SJCRH30 (cell line): ENCODE measurements around the gene UBTD1. TPM values are rescaled to one million over a fixed set of nuclear protein-coding genes. Genes with fewer than 3 reads are reported as not detected.

Experiments used
- DNase-seq, 2 experiments: peaks; one replicate each; pipeline ENCODE4 v3.0.0-alpha.2; 2015 to 2020
- H3K27ac ChIP-seq: fragments of 250-450 bp; sonication (Bioruptor Pico); 2 replicates; pipeline ENCODE4 v1.5.1; 2020; ENCODE audit warnings: mild to moderate bottlenecking, moderate library complexity
- H3K27me3 ChIP-seq: fragments of 250-450 bp; sonication (Bioruptor Pico); 2 replicates; pipeline ENCODE4 v1.5.1; 2020; ENCODE audit warnings: mild to moderate bottlenecking, moderate library complexity
- H3K36me3 ChIP-seq: fragments of 250-450 bp; sonication (Bioruptor Pico); 2 replicates; pipeline ENCODE4 v1.5.1; 2020; ENCODE audit warnings: mild to moderate bottlenecking, moderate library complexity
- H3K4me1 ChIP-seq: fragments of 250-450 bp; sonication (Bioruptor Pico); 2 replicates; pipeline ENCODE4 v1.5.1; 2020; ENCODE audit warnings: mild to moderate bottlenecking, moderate library complexity
- H3K4me3 ChIP-seq: fragments of 250-450 bp; sonication (Bioruptor Pico); 2 replicates; pipeline ENCODE4 v1.5.1; 2020; ENCODE audit warnings: mild to moderate bottlenecking, moderate library complexity
- H3K9me3 ChIP-seq: fragments of 250-450 bp; sonication (Bioruptor Pico); replicated peaks from 2 replicates; pipeline ENCODE4 v1.5.1; 2020; ENCODE audit warnings: mild to moderate bottlenecking, moderate library complexity
- total RNA-seq: library from RNA; depleted of rRNA; stranded (reverse); fragments of >200 nt; shearing (Covaris generic); gene quantifications from 2 replicates; pipeline ENCODE4 v1.2.3, GENCODE V29; 2014; rRNA removed

The UBTD1 gene
- total RNA-seq, 1 experiment from 2014 or later, result 14.3 TPM

DNA sequence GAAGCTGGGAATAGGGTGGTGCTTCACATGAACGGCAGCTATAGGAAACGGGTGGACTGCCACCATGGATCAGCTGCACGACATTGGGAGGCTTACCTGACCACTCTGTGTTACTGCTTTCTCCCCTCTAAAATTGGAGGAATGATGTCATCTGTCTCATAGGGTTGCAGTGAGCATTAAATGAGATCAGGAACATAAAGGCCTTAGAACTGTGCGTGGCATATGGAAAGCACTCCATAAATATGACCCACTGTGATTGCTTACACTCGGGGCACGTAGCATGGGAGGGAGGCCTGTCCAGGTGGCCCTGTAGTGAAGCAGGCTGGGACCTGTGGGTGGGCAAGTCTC is 100.5 kb downstream of the UBTD1 start:
- H3K27ac ChIP-seq, result no peak overlapping the region
- H3K9me3 ChIP-seq, result no peaks in the 10 kb centered on the region
- H3K27me3 ChIP-seq, result no peaks in the 10 kb centered on the region

DNA sequence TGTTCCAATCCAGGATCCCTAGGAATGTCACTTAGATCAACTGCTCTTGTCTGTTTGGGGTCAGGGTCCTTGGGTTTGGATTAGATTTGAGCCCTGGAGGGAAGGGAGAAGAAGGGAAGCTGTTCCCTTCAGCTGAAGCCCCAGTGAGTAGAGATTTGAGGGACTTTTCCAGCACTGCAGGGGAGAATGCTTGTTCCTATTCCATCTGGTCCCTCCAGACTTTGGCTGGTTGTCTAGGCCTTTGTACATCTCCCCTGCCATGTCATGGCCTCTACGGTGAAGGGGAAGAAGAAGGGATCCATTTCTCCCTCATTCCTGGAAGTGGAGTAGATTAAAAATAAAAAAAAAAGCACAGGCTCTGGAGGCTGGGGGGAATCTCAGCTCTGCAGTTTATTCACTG is 101.9 kb downstream of the UBTD1 start:
- Histone ChIP-seq H3K4me1 (peaks cover 4% of the 10 kb centered on the region; the same call in 1 of the 2 replicates), H3K36me3 (no peaks in the 10 kb centered on the region), H3K27me3 (no peaks in the 10 kb centered on the region), H3K4me3 (no peak overlapping the region), H3K9me3 (no peaks in the 10 kb centered on the region), H3K27ac (no peak overlapping the region)
- no peak for DNase-seq

More for the DNA sequence above, 100.5 kb downstream of the UBTD1 start:
- no peak for DNase-seq
- Histone ChIP-seq H3K4me3 (no peak overlapping the region), H3K4me1 (peaks cover 4% of the 10 kb centered on the region; the same call in 1 of the 2 replicates), H3K36me3 (no peaks in the 10 kb centered on the region)

GRCh38 chr10:97601268-97602215 is 102.8 kb downstream of the UBTD1 start:
- Histone ChIP-seq H3K27me3 (no peaks in the 10 kb centered on the region), H3K4me3 (no peak overlapping the region), H3K27ac (no peak overlapping the region), H3K4me1 (peaks cover 4% of the 10 kb centered on the region; the same call in 1 of the 2 replicates), H3K9me3 (no peaks in the 10 kb centered on the region), H3K36me3 (no peaks in the 10 kb centered on the region)
- no peak for DNase-seq

GRCh38 chr10:97607095-97607636 is 108.4 kb downstream of the UBTD1 start:
- no peak overlapping the region for H3K27ac ChIP-seq
- no peaks in the 10 kb centered on the region for H3K27me3 ChIP-seq
- peaks cover 14% of the 10 kb centered on the region for H3K4me1 ChIP-seq
- no peaks in the 10 kb centered on the region for H3K9me3 ChIP-seq
- H3K4me3 ChIP-seq, result no peak overlapping the region
- no peaks in the 10 kb centered on the region for H3K36me3 ChIP-seq
- DNase-seq, result no peak

- H3K4me3 ChIP-seq, result no peak overlapping the region
- H3K27ac ChIP-seq, result no peak overlapping the region
- no peaks in the 10 kb centered on the region for H3K36me3 ChIP-seq
- peak; percentile 60 to 76 for DNase-seq
- peaks cover 14% of the 10 kb centered on the region for H3K4me1 ChIP-seq
- no peaks in the 10 kb centered on the region for H3K27me3 ChIP-seq
- H3K9me3 ChIP-seq, result no peaks in the 10 kb centered on the region
These were observed 110.4 kb downstream of the UBTD1 start for GRCh38 chr10:97608991-97609561.

- peaks cover 14% of the 10 kb centered on the region for H3K4me1 ChIP-seq
- no peak overlapping the region for H3K27ac ChIP-seq
- H3K36me3 ChIP-seq, result no peaks in the 10 kb centered on the region
- no peaks in the 10 kb centered on the region for H3K27me3 ChIP-seq
- H3K9me3 ChIP-seq, result no peaks in the 10 kb centered on the region
- DNase-seq, result no peak
- no peak overlapping the region for H3K4me3 ChIP-seq
These were observed 112.7 kb downstream of the UBTD1 start for GRCh38 chr10:97611473-97611872.

GRCh38 chr10:97612386-97612785 is 113.7 kb downstream of the UBTD1 start:
- no peak overlapping the region for H3K4me3 ChIP-seq
- no peak overlapping the region for H3K27ac ChIP-seq
- H3K27me3 ChIP-seq, result no peaks in the 10 kb centered on the region
- no peaks in the 10 kb centered on the region for H3K9me3 ChIP-seq
- peaks cover 14% of the 10 kb centered on the region for H3K4me1 ChIP-seq
- no peaks in the 10 kb centered on the region for H3K36me3 ChIP-seq
- peak; percentile 29 to 75 for DNase-seq

DNA sequence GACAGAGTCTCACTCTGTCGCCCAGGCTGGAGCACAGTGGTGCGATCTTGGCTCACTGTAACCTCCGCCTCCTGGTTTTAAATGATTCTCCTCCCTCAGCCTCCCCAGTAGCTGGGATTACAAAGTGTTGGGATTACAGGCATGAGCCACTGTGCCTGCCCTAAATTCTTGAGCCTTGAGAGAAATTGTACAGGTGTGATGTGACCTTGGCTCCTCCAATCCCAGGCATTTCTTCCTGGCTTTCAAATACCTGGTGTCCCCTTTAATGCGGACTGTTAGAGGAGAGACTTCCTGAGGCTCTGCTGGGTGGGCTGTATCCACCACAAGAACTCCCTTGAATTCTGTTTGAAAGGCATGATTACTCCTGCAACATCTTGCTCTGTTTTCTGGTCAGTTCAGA is 119.6 kb downstream of the UBTD1 start:
- no peaks in the 10 kb centered on the region for H3K9me3 ChIP-seq
- H3K27me3 ChIP-seq, result no peaks in the 10 kb centered on the region
- H3K27ac ChIP-seq, result no peak overlapping the region
- no peak for DNase-seq
- H3K36me3 ChIP-seq, result no peaks in the 10 kb centered on the region
- H3K4me1 ChIP-seq, result no peaks in the 10 kb centered on the region
- H3K4me3 ChIP-seq, result no peak overlapping the region

GRCh38 chr10:97618733-97619132 is 120.0 kb downstream of the UBTD1 start:
- H3K27ac ChIP-seq, result no peak overlapping the region
- no peaks in the 10 kb centered on the region for H3K27me3 ChIP-seq
- H3K4me1 ChIP-seq, result no peaks in the 10 kb centered on the region
- H3K36me3 ChIP-seq, result no peaks in the 10 kb centered on the region
- DNase-seq, result no peak
- H3K9me3 ChIP-seq, result no peaks in the 10 kb centered on the region
- H3K4me3 ChIP-seq, result no peak overlapping the region

Other genes starting within 250 kb of the UBTD1 start
- gene ARHGAP19, start 206.3 kb upstream of the UBTD1 start, total RNA-seq, result 29.2 and 32.3 TPM in 2 replicates
- gene FRAT1, start 179.7 kb upstream of the UBTD1 start, total RNA-seq, result 2.1 and 2.7 TPM in 2 replicates
- 17.8 and 21.6 TPM in 2 replicates for gene FRAT2, start 164.2 kb upstream of the UBTD1 start, total RNA-seq
- 24.2 and 26.8 TPM in 2 replicates for gene RRP12, start 97.6 kb upstream of the UBTD1 start, total RNA-seq
- 515 and 519 TPM in 2 replicates for gene PGAM1, start 72.7 kb upstream of the UBTD1 start, total RNA-seq
- gene EXOSC1, start 52.9 kb upstream of the UBTD1 start, total RNA-seq, result 46.9 and 51.4 TPM in 2 replicates
- 50.4 and 53.3 TPM in 2 replicates for gene ZDHHC16, start 52.7 kb upstream of the UBTD1 start, total RNA-seq
- 77.3 and 83.7 TPM in 2 replicates for gene MMS19, start 502 bp upstream of the UBTD1 start, total RNA-seq
- gene ANKRD2, start 73.9 kb downstream of the UBTD1 start, total RNA-seq, result 0.26 and 0.51 TPM in 2 replicates
- gene HOGA1, start 85.5 kb downstream of the UBTD1 start, total RNA-seq, result 1.7 and 3.5 TPM in 2 replicates
- 0.75 and 0.84 TPM in 2 replicates for gene C10orf62, start 90.8 kb downstream of the UBTD1 start, total RNA-seq
- gene MORN4, start 134.6 kb downstream of the UBTD1 start, total RNA-seq, result 1.9 and 2.9 TPM in 2 replicates
- gene PI4K2A, start 141.7 kb downstream of the UBTD1 start, total RNA-seq, result 19.4 and 20.1 TPM in 2 replicates
- gene AVPI1, start 188.3 kb downstream of the UBTD1 start, total RNA-seq, result 11.2 and 14.4 TPM in 2 replicates
- gene MARVELD1, start 214.8 kb downstream of the UBTD1 start, total RNA-seq, result 29.8 and 30.4 TPM in 2 replicates
- 20.7 and 27.1 TPM in 2 replicates for gene ZFYVE27, start 238.2 kb downstream of the UBTD1 start, total RNA-seq